Activated CD8-positive, alpha-beta memory T cell treated with anti-CD3 and anti-CD28 coated beads, Interleukin-2, amount 50 U/mL, for 48 hours (primary cell): ENCODE data around the gene SRP9.
"Not testable (repeated sequence)": the region's sequence is repeated elsewhere in the genome, so short reads cannot be mapped to it uniquely, and the experiment has no call there.

ENCODE experiments used
- DNase-seq: peaks from one replicate; pipeline ENCODE4 v3.0.0-alpha.2; 2020

Gene SRP9

DNA sequence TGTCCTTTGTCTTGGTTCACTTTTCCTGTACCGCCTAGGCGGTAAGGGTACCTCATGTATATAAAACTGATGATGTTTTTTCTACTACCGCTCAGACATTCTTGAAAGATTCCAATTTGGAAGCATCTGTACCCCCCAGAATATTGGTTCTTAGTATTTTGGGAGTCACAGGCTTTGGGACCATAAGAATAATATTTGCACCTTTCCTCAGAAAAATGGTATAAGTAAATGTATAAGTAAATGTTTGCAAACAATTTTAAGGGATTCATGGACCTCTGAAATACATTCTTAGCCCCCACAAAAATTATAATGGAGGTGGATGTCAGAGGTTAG, 677 bp downstream of the SRP9 start:
- DNase-seq = no peak

DNA sequence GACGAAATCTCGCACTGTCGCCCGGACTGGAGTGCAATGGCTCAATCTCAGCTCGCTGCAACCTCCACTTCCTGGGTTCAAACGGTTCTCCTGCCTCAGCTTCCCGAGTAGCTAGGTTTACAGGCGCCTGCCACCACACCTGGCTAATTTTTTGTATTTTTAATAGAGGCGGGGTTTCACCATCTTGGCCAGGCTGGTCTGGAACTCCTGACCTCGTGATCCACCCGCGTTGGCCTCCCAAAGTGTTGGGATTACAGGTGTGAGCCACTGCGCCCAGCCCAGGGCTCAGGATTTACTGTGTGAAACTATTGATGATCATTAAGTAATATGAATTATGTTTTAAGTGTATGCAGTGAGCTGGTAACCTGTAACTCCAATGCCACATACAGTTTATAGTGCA, 1.5 kb downstream of the SRP9 start:
- DNase-seq = not testable (repeated sequence)

DNA sequence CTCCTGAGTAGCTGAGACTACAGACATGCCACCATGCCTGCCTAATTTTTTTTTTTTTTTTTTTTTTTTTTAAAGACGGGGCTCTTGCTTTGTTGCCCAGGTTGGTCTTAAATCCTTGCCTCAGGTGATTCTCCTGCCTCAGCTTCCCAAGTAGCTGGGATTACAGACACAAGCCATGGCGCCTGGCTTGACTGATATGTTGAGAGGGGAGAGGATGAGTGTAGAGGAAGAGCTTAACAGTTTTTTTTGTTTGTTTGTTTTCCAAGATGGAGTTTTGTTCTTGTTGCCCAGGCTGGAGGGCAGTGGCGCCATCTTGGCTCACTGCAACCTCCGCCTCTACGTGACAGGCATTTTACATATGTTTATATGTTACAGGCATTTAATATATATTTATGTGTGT, 2.5 kb downstream of the SRP9 start:
- no peak for DNase-seq

DNA sequence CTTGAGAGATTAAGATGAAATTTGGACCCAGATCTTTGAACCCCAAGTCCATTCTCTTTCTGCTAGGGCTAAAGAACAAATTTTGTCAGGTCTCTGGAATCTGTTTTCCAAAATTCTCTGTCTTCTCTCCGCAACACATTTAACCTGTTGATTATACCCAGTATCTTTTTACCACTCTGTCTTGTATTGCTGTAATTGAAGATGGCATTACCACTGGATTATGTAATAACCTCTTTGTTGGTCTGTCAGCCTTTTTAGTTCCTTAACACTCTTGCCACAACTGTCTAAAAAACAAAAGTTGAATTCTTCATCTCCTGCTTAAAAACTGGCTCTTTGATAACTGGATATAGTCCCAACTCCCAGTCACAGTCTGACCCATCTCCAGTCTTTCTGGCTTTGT, 3.0 kb downstream of the SRP9 start:
- no peak for DNase-seq

DNA sequence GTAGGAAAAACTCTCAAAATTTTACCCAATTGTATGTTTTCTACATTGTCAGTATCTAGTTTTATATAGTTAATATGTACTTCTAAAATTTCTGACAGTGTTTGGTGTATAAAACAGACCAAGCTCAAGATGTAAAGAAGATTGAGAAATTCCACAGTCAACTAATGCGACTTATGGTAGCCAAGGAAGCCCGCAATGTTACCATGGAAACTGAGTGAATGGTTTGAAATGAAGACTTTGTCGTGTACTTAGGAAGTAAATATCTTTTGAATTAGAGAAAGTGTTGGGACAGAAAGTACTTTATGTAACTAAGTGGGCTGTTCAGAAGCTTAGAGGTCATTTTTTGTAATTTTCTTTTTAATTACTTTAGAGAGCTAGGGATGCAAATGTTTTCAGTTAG, 11.5 kb downstream of the SRP9 start:
- not testable (repeated sequence) for DNase-seq

DNA sequence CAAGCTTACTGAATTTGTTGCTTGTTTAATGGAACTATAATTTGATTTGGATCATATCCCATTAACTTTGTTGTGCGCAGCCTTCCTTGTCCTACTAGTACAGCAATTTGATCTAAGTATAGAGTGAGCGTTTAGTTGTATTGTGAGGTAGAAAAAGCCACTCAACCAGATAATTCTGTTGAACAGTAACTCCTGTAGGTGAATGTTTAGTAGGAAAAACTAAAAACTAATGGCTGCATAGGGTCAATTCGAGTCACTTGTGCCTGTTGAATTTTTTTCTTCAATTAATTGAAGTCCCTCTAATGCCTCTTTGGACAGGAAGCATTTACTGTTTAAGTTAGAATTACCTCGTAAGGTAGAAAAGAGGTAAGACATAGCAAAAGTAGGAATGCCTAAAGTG, 17.3 kb downstream of the SRP9 start:
- no peak for DNase-seq

DNA sequence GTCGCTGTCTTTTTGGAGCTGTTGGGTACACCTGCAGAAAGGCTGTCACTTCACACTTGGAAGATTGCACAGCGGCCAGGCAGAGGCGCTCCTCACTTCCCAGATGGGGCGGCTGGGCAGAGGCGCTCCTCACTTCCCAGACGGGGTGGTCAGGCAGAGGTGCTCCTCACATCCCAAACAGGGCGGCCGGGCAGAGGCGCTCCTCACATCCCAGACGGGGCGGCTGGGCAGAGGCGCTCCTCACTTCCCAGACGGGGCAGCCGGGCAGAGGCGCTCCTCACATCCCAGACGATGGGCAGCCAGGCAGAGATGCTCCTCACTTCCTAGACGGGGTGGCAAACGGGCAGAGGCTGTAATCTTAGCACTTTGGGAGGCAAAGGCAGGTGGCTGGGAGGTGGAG, 18.5 kb downstream of the SRP9 start:
- DNase-seq = not testable (repeated sequence)

DNA sequence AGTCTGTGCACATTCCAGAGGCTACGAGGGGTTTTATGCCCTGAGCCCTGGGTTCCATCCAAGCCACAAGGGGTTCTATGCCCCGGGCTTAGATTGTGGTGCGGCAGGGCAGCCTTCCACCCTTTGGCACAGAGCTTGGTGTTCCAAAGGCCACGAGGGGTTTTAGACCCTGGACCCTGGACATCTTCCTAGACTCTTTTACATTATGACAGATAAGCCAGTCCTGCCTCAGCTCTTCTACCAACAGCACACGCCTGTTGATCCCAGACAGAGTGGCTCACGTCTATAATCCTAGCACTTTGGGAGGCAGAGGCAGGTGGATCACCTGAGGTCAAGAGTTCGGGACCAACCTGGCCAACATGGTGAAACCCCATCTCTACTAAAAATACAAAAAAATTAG, 23.5 kb downstream of the SRP9 start:
- not testable (repeated sequence) for DNase-seq

DNA sequence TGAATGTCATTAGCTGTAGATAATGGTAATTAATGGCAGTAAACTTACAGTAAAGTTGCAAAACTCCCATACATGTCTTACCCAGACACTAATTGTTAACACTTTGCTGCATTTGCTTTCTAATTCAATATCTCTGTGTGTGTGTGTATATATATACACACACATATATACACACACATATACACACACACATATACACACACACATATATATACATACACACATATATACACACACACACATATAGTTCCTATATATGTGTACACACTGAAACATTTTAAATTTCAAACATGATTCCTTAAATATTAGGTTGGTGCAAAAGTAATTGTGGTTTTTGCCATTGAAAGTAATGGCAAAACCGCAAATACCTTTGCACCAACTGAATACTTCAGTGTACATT, 28.6 kb downstream of the SRP9 start:
- DNase-seq = no peak

DNA sequence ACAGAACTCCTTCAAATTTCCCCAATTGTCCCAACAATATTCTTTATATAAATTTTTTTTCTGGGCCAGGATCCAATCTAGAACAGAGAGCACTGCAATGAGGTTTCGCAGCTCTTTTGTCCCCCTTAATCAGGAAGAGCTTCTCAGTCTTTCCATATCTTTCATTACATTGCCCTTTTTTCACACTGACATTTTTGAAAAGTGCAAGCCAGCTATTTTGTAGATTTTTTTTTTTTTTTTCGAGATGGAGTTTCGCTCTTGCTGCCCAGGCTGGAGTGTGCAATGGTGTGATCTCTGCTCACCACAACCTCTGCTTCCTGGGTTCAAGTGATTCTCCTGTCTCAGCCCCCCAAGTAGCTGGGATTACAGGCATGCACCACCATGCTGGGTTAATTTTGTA, 29.1 kb downstream of the SRP9 start:
- not testable (repeated sequence) for DNase-seq

DNA sequence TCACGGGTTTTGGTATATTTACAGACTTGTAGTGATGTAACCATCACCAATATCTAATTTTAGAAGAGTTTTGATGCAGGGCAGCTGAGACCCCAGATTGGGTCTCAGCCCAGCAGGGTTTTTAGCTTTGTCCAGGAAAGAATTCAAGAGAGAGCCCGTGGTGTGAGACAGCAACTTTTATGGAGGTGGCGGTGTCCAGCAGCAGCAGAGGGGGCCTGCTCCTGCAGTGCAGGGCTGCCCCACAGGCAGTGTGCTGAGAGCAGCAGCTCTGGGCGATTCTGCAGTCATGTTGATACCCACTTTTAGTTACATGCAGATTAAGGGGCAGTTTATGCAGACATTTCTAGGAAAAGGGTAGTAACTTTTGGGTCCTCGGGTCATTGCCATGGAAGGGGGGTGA, 30.5 kb downstream of the SRP9 start:
- no peak for DNase-seq

DNA sequence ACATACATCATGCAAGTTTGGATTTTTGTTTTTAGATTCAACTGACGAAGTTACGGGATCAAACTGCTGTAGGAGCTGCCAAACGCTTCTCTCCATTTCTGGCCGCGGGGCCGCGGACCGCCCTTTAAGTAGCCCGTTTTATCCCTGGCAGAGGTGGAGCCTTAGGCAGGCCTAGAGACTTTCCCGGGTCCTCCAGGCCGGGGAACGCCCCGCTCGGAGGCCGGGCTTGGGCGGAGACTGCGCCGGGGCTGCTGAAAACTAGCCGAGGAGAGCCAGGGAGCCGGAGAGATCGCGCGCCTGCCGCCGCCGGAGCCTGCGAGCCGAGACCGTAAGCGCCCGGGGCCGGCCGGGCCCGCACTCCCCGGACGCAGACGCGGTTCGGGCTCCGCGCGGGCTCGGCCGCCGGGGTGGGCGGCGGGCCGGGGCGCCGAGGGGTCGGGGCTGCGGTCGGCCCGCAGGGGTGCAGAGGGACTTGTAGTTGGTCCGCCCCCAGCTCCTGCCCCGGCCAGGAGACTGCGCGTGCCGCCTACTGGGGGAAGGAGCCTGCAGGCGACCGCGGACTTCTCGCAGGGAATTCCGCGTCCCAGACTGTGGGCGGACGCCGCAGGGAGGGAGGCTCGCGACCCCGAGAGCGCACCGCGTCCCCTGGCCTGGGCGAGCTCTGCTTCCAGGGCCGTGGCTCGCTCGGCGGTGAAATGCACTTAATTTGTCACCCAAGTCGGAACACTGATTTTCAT, 32.4 kb downstream of the SRP9 start, which contains the start of gene EPHX1:
Gene EPHX1 (plus strand): TSS at position 283 of the 737 bp plus-strand sequence. CDS start 18,606 bp downstream, outside the sequence.
- peak; percentile 88 for DNase-seq

DNA sequence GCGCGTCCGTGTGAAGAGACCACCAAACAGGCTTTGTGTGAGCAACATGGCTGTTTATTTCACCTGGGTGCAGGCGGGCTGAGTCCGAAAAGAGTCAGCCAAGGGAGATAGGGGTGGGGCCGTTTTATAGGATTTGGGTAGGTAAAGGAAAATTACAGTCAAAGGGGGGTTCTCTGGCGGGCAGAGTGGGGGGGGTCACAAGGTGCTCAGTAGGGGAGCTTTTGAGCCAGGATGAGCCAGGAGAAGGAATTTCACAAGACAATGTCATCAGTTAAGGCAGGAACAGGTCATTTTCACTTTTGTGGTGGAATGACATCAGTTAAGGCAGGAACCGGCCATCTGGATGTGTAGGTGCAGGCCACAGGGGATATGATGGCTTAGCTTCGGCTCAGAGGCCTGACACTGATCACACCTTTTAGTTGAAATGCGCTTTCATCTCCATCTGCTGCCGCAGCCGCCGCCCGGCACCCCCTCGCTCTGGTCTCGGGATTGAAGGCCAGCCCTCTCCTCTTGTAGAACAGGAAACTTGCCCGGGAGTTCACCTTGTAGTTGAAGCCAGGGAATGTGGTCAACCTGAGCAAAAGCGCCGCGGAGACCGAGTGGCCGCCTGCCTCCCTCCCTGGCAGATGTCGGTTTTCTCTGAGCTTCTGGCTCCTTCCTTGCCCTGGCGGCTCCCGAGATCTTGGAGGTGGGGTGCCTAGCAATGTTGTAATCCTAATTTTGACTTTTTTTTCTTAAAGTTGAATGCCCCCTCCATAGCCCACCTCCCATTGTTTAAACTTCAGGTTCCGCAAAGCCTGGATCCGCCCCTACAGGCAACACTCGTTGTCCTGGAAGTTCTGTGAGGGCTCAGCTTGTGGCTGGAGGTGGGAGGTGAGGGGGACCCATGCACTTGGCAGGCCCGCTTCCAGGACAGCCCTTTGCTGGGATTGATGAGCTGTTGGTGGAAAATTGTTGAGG, 33.2 kb downstream of the SRP9 start:
- not testable (repeated sequence) for DNase-seq

DNA sequence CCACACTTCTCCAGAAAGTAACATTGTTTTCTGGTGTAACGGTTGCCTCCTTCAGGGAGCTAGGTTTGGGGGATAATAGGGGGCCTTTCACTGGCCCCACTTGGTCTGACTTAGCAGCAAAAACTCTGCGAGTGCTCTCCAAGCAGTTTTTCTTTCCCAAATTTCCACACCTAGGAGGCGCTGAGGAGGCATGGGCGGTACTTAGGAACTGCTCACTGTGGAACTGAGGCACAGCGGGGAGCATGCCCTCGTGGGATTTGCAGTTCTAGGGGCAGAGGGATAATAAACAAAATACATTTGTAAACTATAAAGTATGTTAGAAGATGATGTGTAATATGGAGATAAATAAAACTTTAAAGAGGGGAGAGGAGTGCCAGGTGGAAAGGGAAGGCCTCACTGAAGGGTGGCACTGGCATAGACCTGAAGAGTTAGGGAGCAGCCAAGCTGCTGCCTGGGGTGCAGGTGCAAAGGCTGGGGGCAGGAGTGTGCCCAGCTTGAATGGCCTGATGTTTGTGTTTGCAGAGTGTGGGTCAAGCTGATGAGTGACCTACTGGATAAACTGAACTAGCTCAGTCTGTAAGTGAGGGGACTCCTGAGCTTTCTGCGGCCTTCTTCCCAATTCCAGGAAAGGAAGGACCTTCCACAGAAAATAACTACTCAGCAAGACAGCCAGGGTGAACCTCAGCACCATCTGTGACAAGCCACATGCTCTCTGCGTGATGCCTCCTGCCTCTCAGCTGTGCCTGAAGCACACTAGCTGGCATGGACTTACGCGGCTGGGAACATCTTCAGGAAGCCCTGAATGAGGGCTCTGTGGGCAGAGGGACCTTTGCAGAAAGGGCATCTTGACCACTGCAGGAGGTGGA, 34.2 kb downstream of the SRP9 start:
- no peak for DNase-seq

DNA sequence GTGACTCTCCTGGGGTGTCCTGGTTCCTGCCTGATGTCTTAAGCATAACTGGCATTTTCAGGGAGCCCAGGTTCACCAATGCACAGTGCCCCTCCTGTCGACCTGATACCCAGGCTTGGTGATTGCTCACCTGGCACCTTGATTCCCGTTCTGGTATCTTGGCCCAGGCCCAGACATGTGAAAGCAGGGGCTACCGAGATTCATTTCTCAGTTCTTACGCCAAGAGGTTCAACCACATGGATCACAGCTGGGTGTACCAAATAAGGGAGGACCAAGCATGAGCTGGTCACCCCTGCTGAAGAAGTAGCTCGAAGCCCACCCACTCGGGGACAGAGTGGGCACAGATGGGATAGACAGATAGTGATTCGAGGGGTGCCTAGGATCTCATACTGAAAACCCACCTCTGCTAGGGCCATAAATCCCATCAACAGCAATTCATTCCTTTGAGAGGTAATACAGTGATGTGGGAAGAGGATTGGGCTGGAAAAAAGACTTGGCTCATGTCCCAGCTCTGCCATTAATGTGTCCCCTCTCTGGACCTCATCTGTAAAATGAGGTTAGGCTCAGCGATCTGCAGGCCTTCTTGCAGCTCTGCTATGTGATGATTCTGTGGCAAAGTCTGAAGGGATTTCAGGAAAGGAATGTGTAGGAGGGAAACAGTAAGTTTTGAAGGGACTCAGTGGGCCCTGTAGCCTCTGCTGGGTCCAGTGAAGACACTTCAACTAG, 35.0 kb downstream of the SRP9 start:
- DNase-seq = no peak

DNA sequence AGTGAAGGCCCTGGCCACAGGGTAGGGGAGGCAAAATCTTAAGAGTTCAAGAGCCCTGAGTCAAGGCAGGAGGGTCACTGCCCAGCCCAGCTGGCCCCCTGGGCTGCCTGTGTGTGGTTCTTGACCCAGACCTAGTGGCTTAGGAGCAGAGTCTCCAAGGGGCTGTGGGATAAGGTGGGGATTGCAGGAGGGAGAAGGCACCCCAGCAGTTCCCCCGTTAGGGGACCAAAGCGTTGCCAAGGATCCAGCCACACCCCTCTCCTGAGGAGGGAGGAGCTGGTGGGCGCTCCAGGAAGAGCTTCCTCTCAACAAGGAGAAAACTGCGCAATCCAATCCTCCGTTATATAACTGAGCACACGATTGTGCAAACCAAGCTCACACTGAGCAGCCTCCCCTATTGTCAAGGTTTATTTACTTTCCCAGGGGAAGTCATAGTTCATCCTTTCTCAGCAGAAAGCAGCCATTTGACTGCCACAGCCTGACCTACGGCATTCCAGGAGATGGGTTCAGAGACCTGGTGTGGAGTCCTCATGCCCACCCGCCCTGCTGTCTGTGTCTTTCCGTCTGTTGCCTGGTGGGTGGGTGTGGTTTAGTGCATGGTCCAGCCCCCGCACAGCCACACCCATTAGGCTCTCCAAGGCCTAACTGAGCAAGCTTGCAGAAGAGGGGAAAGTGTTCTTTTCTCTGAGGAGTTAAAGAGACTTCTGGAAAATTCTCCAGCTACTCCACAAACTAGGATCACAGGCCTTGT, 35.8 kb downstream of the SRP9 start:
- DNase-seq = no peak

DNA sequence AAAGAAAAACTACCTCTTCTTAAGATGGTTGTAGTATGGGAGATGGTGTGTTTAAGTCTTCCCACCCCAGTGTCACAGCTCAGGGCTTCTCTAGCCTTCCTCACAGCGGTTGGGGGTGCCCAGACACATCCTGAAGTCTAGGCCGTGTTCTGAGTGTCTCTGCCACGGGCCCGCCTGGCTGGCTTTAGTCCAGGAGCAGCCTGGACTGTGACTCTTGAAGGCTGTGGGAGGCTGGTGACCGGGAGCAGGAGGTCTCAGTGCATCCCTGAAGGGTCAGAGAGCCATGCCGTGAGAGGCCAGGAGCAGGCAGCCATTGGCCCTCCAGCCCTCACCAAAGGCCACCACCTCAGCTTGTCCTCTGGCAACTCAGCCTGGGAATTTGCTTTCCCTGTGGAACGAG, 36.8 kb downstream of the SRP9 start:
- DNase-seq = no peak

DNA sequence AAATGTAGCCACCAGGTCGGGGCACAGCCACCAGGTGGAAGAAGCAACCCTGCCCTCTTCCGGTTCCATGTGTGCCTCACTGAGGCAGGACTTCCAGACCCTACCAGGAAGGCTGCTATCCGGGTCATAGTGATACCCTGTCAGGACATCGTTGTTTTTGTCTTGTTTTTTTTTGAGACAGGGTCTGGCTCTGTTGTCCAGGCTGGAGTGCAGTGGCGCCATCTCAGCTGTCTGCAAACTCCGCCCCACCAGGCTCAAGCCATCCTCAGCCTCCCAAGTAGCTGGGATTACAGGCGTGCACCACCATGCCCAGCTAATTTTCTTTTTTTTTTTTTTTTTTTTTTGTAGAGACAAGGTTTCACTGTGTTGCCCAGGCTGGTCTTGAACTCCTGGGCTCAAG, 37.5 kb downstream of the SRP9 start:
- DNase-seq = not testable (repeated sequence)

DNA sequence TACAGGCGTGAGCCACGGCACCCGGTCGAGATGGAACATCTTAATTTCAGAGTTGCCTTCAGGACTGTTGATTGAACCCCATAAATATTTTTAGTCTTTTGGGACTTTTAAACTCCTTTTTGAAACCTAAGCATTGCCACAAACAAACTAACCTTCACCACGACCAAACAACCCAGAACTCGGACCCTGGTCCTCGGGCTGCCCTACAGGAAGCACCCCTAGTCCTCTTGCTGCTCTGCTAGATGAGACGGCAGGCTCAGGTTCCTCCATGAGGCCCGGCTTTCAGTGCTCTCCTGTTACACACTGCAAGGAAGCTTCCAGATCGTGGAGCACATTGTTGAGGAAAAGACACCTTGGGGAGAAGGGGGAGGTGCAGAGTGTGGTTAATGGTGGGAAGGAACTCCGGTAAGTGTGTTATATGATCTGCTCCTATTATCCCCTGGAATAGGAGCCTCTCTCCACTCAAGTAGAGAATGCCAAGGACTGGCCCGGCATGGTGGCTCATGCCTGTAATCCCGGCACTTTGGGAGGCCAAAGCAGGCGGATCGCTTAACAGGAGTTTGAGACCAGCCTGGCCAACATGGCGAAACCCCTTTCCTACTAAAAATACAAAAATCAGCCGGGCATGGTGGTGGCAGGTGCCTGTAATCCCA, 38.0 kb downstream of the SRP9 start:
- no peak for DNase-seq

DNA sequence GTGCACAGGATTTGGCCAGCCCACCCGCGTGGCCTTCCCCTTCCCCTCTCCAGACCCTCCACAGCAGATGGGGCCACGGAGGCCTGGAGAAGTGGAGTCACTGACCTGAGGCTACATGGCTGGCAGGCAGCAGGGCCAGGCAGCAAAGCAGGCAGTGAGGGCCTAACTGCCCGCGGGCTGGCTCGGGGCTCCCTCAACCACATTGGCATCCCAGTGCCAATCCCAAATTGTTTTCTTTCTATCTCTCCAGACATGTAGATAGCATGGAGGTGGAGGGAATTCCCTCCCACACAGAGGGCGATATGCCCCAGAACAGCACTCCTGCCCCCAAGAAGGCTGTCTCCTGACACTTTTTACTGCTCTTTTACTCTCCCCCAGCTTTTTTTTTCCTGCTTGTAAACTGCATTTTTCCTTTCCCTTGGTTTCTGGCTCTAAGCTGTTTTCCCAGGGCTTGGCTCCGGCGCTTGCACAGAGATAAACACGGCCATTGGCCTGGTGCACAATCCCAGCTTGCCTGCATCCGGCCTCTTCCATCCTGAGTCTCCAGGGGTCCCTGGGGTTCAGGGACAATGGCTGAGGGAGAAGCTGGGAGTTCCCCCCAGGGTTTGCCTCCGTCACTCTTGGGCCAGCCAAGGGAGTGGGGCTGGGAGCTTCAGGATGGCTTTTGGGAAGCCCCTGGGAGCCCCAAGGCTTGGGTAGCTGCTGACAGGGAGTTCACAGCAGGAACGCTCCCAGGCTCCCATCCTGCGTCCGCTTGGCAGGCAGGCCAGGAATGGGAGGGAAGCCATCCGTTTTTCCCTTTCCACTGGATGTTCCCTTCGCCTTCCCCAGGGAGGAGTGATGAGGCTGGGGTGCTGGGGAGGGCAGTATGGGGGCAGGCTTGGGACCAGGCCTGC, 39.3 kb downstream of the SRP9 start:
- DNase-seq = no peak
